Upper lobe of right lung (tissue), 1 donor: ENCODE measurements around the gene TEX50. TPM values are rescaled to one million over a fixed set of nuclear protein-coding genes. Genes with fewer than 3 reads are reported as not detected.
"Not testable (repeated sequence)": the region's sequence is repeated elsewhere in the genome, so short reads cannot be mapped to it uniquely, and the experiment has no call there.

Experiments used
- ATAC-seq: fragments of 200-7000 bp; cut with Tn5 transposase; one replicate; pipeline ENCODE4 v1.9.1; 2020; ENCODE audit warnings: mild to moderate bottlenecking, moderate library complexity
- DNase-seq: peaks from one replicate; pipeline ENCODE4 v3.0.0-alpha.2; 2020
- H3K27ac ChIP-seq: fragments of 200-600 bp; one replicate; pipeline ENCODE4 v1.8.0; 2022
- H3K27me3 ChIP-seq: fragments of 200-600 bp; one replicate; pipeline ENCODE4 v1.8.0; 2022; ENCODE audit warnings: mild to moderate bottlenecking
- H3K36me3 ChIP-seq: fragments of 200-600 bp; one replicate; pipeline ENCODE4 v1.8.0; 2022
- H3K4me1 ChIP-seq: fragments of 200-600 bp; one replicate; pipeline ENCODE4 v1.8.0; 2022
- H3K4me3 ChIP-seq: fragments of 200-600 bp; one replicate; pipeline ENCODE4 v1.8.0; 2022; ENCODE audit warnings: mild to moderate bottlenecking
- H3K9me3 ChIP-seq: fragments of 200-600 bp; one replicate; pipeline ENCODE4 v1.8.0; 2022
- intact Hi-C: fragments of 100-400 bp; cut with DNase I; formaldehyde crosslinking; loops from one replicate; pipeline ENCODE4 v1.11.0; 2022
- total RNA-seq: library from RNA; stranded (reverse); fragmentation: NEBNext Ultra II Directional; extraction: Animal tissue kit (Norgen Biotek cat#: 25700); gene quantifications from one replicate; pipeline ENCODE4 v1.2.1, GENCODE V29; 2021
- TF ChIP-seq, protein P1 (sequence below): fragments of 200-600 bp; IDR thresholded peaks from one replicate; pipeline ENCODE4 v1.8.0; 2022; ENCODE audit warnings: antibody characterized with exemption
- donor health status: DM: no; HTN: yes; CAD: no; lungs with severe emphysema.

Gene TEX50
- total RNA-seq, 1 donor from 2014 or later = not detected

DNA sequence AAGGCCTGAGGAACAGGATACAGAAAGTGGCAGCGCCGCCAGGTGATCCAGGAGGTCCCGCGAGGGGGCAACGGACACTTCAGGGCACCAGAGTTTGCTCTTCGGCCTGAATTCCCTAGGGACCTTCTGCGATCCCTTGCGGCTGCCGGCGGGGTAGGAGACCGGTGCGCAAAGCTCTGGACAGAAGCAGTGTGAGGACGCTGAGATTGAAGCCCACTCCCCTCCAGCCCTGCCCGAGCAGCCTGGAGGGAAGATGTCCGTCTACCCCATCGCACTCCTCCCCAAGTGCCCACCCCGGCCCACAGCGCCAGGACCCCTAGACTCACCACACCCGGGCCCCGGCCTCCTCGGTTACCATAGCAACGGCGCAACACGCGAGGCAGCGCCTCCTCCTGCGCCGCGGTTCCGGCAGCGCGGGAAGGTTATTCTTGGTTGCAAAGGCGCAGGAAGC is 34.4 kb downstream of the TEX50 start, which contains the start of gene ANKRD45:
Gene ANKRD45, minus strand, starts transcription at position 361 of the 451 bp plus-strand sequence. CDS start 10,433 bp downstream, outside the sequence.
- TF ChIP-seq, protein P1, sequence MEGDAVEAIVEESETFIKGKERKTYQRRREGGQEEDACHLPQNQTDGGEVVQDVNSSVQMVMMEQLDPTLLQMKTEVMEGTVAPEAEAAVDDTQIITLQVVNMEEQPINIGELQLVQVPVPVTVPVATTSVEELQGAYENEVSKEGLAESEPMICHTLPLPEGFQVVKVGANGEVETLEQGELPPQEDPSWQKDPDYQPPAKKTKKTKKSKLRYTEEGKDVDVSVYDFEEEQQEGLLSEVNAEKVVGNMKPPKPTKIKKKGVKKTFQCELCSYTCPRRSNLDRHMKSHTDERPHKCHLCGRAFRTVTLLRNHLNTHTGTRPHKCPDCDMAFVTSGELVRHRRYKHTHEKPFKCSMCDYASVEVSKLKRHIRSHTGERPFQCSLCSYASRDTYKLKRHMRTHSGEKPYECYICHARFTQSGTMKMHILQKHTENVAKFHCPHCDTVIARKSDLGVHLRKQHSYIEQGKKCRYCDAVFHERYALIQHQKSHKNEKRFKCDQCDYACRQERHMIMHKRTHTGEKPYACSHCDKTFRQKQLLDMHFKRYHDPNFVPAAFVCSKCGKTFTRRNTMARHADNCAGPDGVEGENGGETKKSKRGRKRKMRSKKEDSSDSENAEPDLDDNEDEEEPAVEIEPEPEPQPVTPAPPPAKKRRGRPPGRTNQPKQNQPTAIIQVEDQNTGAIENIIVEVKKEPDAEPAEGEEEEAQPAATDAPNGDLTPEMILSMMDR = no peak
- Histone ChIP-seq H3K27me3 (peaks cover 23% of the 10 kb centered on the region), H3K27ac (no peak within 1 kb of the TSS), H3K9me3 (no peaks in the 10 kb centered on the region), H3K36me3 (no peaks in the 10 kb centered on the region), H3K4me3 (peak within 1 kb of the TSS; percentile 45), H3K4me1 (no peaks in the 10 kb centered on the region)
- intact Hi-C loops = no loop called here
- DNase-seq (peak; percentile 73), ATAC-seq (peak; percentile 71)

DNA sequence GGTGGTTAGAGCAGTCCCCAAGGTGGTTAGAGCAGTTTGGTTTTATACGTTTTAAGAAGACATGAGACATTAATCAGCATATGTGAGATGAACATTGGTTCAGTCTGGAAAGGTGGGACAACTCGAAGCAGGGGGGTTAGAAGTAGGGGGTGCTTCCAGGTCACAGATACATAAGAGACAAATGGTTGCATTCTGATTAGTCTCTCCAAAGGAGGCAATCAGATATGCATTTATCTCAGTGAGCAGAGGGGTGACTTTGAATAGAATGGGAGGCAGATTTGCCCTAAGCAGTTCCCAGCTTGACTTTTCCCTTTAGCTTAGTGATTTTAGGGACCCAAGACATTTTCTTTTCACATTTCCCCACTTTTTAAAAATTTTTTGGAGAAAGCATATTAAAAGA is 39.4 kb downstream of the TEX50 start:
- H3K36me3 ChIP-seq, H3K27me3 ChIP-seq, DNase-seq, ATAC-seq, H3K9me3 ChIP-seq, H3K4me3 ChIP-seq, H3K27ac ChIP-seq, H3K4me1 ChIP-seq, intact Hi-C loops: not testable (repeated sequence)

DNA sequence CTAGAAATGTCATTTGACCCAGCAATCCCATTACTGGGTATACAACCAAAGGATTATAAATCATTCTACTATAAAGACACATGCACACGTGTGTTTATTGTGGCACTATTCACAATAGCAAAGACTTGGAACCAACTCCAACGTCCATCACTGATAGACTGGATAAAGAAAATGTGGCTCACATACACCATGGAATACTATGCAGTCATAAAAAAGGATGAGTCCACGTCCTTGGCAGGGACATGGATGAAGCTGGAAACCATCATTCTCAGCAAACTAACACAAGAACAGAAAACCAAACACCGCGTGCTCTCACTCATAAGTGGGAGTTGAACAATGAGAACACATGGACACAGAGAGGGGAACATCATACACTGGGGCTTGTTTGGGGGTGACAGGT is 45.0 kb downstream of the TEX50 start:
- DNase-seq, H3K4me3 ChIP-seq, intact Hi-C loops, H3K27ac ChIP-seq, H3K4me1 ChIP-seq, H3K27me3 ChIP-seq, ATAC-seq, H3K9me3 ChIP-seq, H3K36me3 ChIP-seq: not testable (repeated sequence)

DNA sequence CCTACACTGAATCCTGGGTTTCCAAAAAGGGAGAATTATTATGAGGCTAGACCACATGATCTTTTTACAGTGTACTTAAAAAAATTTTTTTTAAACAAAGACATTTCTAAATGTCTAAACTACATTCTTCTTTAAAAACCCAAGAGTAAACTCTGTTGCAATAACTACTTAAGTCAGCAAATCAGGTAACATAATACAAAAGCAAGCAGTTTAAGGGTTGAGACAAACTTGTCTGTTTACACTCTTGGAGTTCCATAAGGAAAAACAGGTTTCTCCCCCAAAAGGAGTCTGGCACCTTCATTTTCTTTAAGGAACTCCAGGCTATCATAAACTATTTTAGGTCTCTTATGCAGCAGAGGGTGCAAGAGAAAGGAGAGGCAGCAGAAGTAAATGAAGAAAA is 47.0 kb downstream of the TEX50 start:
- Histone ChIP-seq H3K27ac (no peak overlapping the region), H3K4me1 (no peaks in the 10 kb centered on the region), H3K27me3 (no peaks in the 10 kb centered on the region), H3K9me3 (no peaks in the 10 kb centered on the region), H3K36me3 (no peaks in the 10 kb centered on the region), H3K4me3 (no peak overlapping the region)
- intact Hi-C loops = no loop called here
- DNase-seq (no peak), ATAC-seq (no peak)
- TF ChIP-seq, protein P1 = no peak

GRCh38 chr1:173683838-173684237 is 48.7 kb downstream of the TEX50 start:
- DNase-seq, H3K27ac ChIP-seq, H3K36me3 ChIP-seq, H3K4me3 ChIP-seq, H3K4me1 ChIP-seq, ATAC-seq, H3K9me3 ChIP-seq, H3K27me3 ChIP-seq, intact Hi-C loops: not testable (repeated sequence)

DNA sequence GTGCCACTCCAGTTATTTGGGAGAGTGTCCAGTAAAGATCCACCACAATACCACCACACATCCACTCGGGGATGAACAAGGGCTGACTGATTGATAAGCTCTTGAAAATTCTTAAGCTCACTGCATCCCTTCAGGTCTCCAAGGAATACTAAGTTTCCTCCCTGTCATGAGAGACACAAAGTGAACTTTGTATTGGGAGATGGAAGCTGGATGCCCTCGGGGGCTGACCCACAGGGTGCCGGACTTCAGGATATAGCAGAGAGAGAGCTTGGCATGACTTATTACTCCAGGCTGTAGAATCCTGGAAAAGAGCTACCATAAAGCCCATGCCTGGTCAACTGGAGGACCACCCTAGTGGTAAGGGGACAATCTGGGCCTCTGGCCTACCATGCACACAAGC is 50.0 kb downstream of the TEX50 start:
- H3K27ac ChIP-seq, ATAC-seq, intact Hi-C loops, H3K4me1 ChIP-seq, H3K4me3 ChIP-seq, H3K27me3 ChIP-seq, H3K9me3 ChIP-seq, H3K36me3 ChIP-seq, DNase-seq: not testable (repeated sequence)

Other genes with a start within 250 kb of the TEX50 start
- gene PRDX6, start 158.0 kb upstream of the TEX50 start, total RNA-seq = 201 TPM
- gene SLC9C2, start 32.3 kb upstream of the TEX50 start, total RNA-seq = 0.26 TPM
- gene ANKRD45, start 34.5 kb downstream of the TEX50 start, total RNA-seq = 0.87 TPM
- gene KLHL20, start 79.6 kb downstream of the TEX50 start, total RNA-seq = 31.9 TPM
- gene DARS2, start 189.3 kb downstream of the TEX50 start, total RNA-seq = 14.6 TPM
- 4.3 TPM for gene CENPL, start 189.5 kb downstream of the TEX50 start, total RNA-seq
- 310 TPM for gene GAS5, start 232.7 kb downstream of the TEX50 start, total RNA-seq
- gene ZBTB37, start 233.0 kb downstream of the TEX50 start, total RNA-seq = 14.7 TPM